SK-N-SH (cell line): ENCODE data around the gene NEUROD1. TPM values are rescaled to one million over a fixed set of nuclear protein-coding genes. Genes with fewer than 3 reads are reported as not detected.

ENCODE experiments used
- CTCF ChIA-PET: fragments of 300-600, 350-600 bp; formaldehyde crosslinking; extraction: SDS; loops from one replicate; lab custom pipeline; 2021; lab: Yijun Ruan, JAX
- POLR2A ChIA-PET: fragments of 350-600 bp; sonication (Branson Sonifier 250); formaldehyde crosslinking; extraction: SDS; loops from one replicate; lab custom pipeline; 2020; ENCODE audit warnings: antibody characterized with exemption, inconsistent platforms; lab: Yijun Ruan, JAX
- DNase-seq: peaks from one replicate; pipeline ENCODE4 v3.0.0; 2012
- H2AFZ ChIP-seq: fragments of 200-600 bp; sonication (generic); 2 replicates; pipeline ENCODE4 v1.8.1; 2016; ENCODE audit warnings: antibody characterized with exemption, mild to moderate bottlenecking, low read depth
- H3F3A ChIP-seq: fragments of 200-600 bp; sonication (generic); replicated peaks from 2 replicates; pipeline ENCODE3; 2016; ENCODE audit warnings: antibody characterized with exemption, mild to moderate bottlenecking; ENCODE audit not compliant: insufficient read depth
- H3K27ac ChIP-seq, 2 experiments: fragments of 200-500 bp in 1 of 2; fragments of 200-600 bp in 1 of 2; sonication (Bioruptor generic) in 1 of 2; sonication (generic), shearing (Covaris generic) in 1 of 2; 2 replicates each; pipeline versions ENCODE4 v1.5.1 to v1.6.1; 2014 to 2016; ENCODE audit warnings: low read depth in 2 of 2, inconsistent platforms in 1 of 2, low read length in 1 of 2, mild to moderate bottlenecking in 1 of 2, mixed read lengths in 1 of 2
- H3K27me3 ChIP-seq: fragments of 200-600 bp; sonication (generic), shearing (Covaris generic); 2 replicates; pipeline ENCODE4 v1.6.1; 2016; ENCODE audit warnings: mixed run types; ENCODE audit not compliant: insufficient read depth
- H3K36me3 ChIP-seq, 2 experiments: fragments of 200-500 bp in 1 of 2; fragments of 200-600 bp in 1 of 2; sonication (Bioruptor generic) in 1 of 2; sonication (generic) in 1 of 2; replicated peaks in 1 of 2; 2 replicates each; pipeline versions ENCODE3 to v1.5.1; 2014 to 2016; ENCODE audit warnings: low read length in 1 of 2, mild to moderate bottlenecking in 1 of 2; ENCODE audit not compliant: insufficient read depth in 2 of 2, control insufficient read depth in 1 of 2
- H3K4me1 ChIP-seq, 2 experiments: fragments of 200-500 bp in 1 of 2; fragments of 200-600 bp in 1 of 2; sonication (Bioruptor generic) in 1 of 2; sonication (generic), shearing (Covaris generic) in 1 of 2; 2 replicates each; pipeline versions ENCODE4 v1.5.1 to v1.6.1; 2014 to 2016; ENCODE audit warnings: low read depth in 1 of 2, low read length in 1 of 2, mixed run types in 1 of 2; ENCODE audit not compliant: insufficient read depth in 2 of 2, control insufficient read depth in 1 of 2
- H3K4me2 ChIP-seq: fragments of 200-600 bp; sonication (generic), shearing (Covaris generic); 2 replicates; pipeline ENCODE4 v1.6.1; 2017; ENCODE audit warnings: mixed run types
- H3K4me3 ChIP-seq, 2 experiments: fragments of 200-500 bp in 1 of 2; fragments of 200-600 bp in 1 of 2; sonication (Bioruptor generic) in 1 of 2; sonication (generic), shearing (Covaris generic) in 1 of 2; 2 replicates each; pipeline versions ENCODE4 v1.5.1 to v1.8.1; 2014 to 2016; ENCODE audit warnings: low read depth in 2 of 2, inconsistent platforms in 1 of 2, low read length in 1 of 2, mild to moderate bottlenecking in 1 of 2, mixed read lengths in 1 of 2, moderate library complexity in 1 of 2
- H3K79me2 ChIP-seq: fragments of 200-600 bp; sonication (generic); 2 replicates; pipeline ENCODE4 v1.8.1; 2017; ENCODE audit warnings: mild to moderate bottlenecking; ENCODE audit not compliant: insufficient read depth
- H3K9ac ChIP-seq: fragments of 200-600 bp; sonication (generic); 2 replicates; pipeline ENCODE4 v1.6.1; 2017; ENCODE audit warnings: mixed run types
- H3K9me2 ChIP-seq: fragments of 200-600 bp; sonication (generic); 2 replicates; pipeline ENCODE4 v1.6.1; 2017; ENCODE audit warnings: mixed run types
- H3K9me3 ChIP-seq: fragments of 200-600 bp; sonication (generic); 2 replicates; pipeline ENCODE4 v1.6.1; 2017; ENCODE audit warnings: mixed run types, mild to moderate bottlenecking, moderate library complexity
- H4K20me1 ChIP-seq: fragments of 200-600 bp; sonication (generic); 2 replicates; pipeline ENCODE4 v1.6.1; 2017; ENCODE audit warnings: mild to moderate bottlenecking, mixed run types; ENCODE audit not compliant: insufficient read depth
- FOSL2 ChIP-seq: IDR thresholded peaks from 2 replicates; pipeline ENCODE4 v1.4.0; 2012; ENCODE audit warnings: low read depth, mild to moderate bottlenecking, moderate library complexity, borderline replicate concordance
- FOXJ3 ChIP-seq: sonication (generic); formaldehyde crosslinking; IDR thresholded peaks from 2 replicates; pipeline ENCODE4 v1.5.1; 2020; ENCODE audit warnings: mild to moderate bottlenecking, missing genetic modification reagents
- FOXM1 ChIP-seq: IDR thresholded peaks from 2 replicates; pipeline ENCODE4 v1.4.0; 2012; ENCODE audit warnings: low read depth, mild to moderate bottlenecking
- JUND ChIP-seq: IDR thresholded peaks from 2 replicates; pipeline ENCODE4 v1.4.0; 2012
- MEF2A ChIP-seq: IDR thresholded peaks from 2 replicates; pipeline ENCODE4 v1.4.0; 2012; ENCODE audit warnings: low read depth, borderline replicate concordance
- MXI1 ChIP-seq: IDR thresholded peaks from 2 replicates; pipeline ENCODE4 v1.6.1; 2012; ENCODE audit warnings: mild to moderate bottlenecking, low read depth, low read length, improper control_type of control experiment
- NFIC ChIP-seq: IDR thresholded peaks from 2 replicates; pipeline ENCODE4 v1.4.0; 2012; ENCODE audit warnings: borderline replicate concordance
- NRF1 ChIP-seq: IDR thresholded peaks from 2 replicates; pipeline ENCODE4 v1.6.1; 2012; ENCODE audit warnings: low read depth, mild to moderate bottlenecking, low read length
- POLR2AphosphoS5 ChIP-seq: IDR thresholded peaks from 2 replicates; pipeline ENCODE4 v1.6.1; 2012; ENCODE audit warnings: low read depth, low read length
- RAD21 ChIP-seq: IDR thresholded peaks from 2 replicates; pipeline ENCODE4 v1.6.1; 2012; ENCODE audit warnings: mild to moderate bottlenecking, low read length
- RFX5 ChIP-seq: IDR thresholded peaks from 2 replicates; pipeline ENCODE4 v1.6.1; 2012; ENCODE audit warnings: mild to moderate bottlenecking, improper control_type of control experiment, low read length
- RXRA ChIP-seq: IDR thresholded peaks from 2 replicates; pipeline ENCODE4 v1.4.0; 2012; ENCODE audit warnings: low read depth, mild to moderate bottlenecking, borderline replicate concordance
- SMC3 ChIP-seq: IDR thresholded peaks from 2 replicates; pipeline ENCODE4 v1.6.1; 2012; ENCODE audit warnings: low read depth, low read length, improper control_type of control experiment
- TAF1 ChIP-seq: IDR thresholded peaks from 2 replicates; pipeline ENCODE4 v1.6.1; 2012; ENCODE audit warnings: low read depth, mild to moderate bottlenecking, low read length, moderate library complexity, borderline replicate concordance
- USF2 ChIP-seq: fragments of 150-350 bp; IDR thresholded peaks from 2 replicates; pipeline ENCODE4 v1.6.1; 2017; ENCODE audit warnings: antibody characterized with exemption, low read length, low read depth, borderline replicate concordance
- YY1 ChIP-seq: IDR thresholded peaks from 2 replicates; pipeline ENCODE4 v1.4.0; 2012; ENCODE audit warnings: low read depth, mild to moderate bottlenecking
- ZBTB33 ChIP-seq: IDR thresholded peaks from 2 replicates; pipeline ENCODE4 v1.4.0; 2012; ENCODE audit warnings: low read depth, borderline replicate concordance
- WGBS: methylation state at CpG from one replicate; pipeline ENCODE4 v1.1.6; 2017; ENCODE audit warnings: low lambda C conversion rate; 5-methylcytosine and 5-hydroxymethylcytosine counted together
- polyA plus RNA-seq, 3 experiments: library from polyadenylated mRNA; depleted of rRNA; stranded (reverse); fragments of >200 nt; gene quantifications; 2 replicates each; pipeline ENCODE4 v1.2.3, GENCODE V29; 2012

The NEUROD1 gene
- polyA plus RNA-seq, 1 of the 3 experiments (the other 2 are of a cell fraction) = 0.02 TPM

DNA sequence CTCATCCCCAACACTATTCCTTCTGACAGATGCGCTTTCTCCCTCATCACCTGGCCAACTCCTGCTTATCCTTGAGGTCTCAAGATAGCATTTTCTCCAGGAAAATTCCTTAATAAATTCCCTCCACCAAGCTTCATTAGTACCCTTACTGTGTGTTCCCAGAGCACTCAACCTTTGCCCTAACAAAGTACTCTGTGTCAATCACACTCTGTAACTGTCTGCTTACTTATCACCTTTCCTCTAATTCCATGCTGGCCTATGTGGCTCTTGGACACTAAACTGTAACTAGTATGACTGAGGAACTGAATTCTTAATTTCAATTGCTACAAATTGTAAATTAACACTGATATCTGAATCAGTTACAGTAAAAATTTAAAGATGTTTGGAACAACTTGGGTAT is 17.9 kb upstream of the NEUROD1 start:
- Histone ChIP-seq H4K20me1 (no peaks in the 10 kb centered on the region), H3K4me1 (no peaks in the 10 kb centered on the region), H3K27ac (no peak overlapping the region), H3K4me3 (no peak overlapping the region), H3K4me2 (no peak overlapping the region), H3K36me3 (no peaks in the 10 kb centered on the region), H3K9me3 (no peaks in the 10 kb centered on the region), H3K9ac (no peak overlapping the region), H3K9me2 (no peaks in the 10 kb centered on the region), H3K27me3 (no peaks in the 10 kb centered on the region)
- POLR2A ChIA-PET = no interaction called here
- DNase-seq = no peak
- 96% methylated on average over 1 of the region's 1 CpG for WGBS
- TF ChIP-seq ZBTB33 = no peak
- no peak for TF ChIP-seq RFX5
- no peak for TF ChIP-seq MXI1
- no peak for TF ChIP-seq NRF1
- no peak for TF ChIP-seq JUND
- TF ChIP-seq SMC3 = no peak
- TF ChIP-seq YY1 = no peak
- no peak for TF ChIP-seq NFIC
- TF ChIP-seq FOXJ3 (CRISPR knock-in tag) = no peak
- TF ChIP-seq POLR2AphosphoS5 = no peak
- TF ChIP-seq USF2 = no peak
- TF ChIP-seq RAD21 = no peak
- TF ChIP-seq FOSL2 = no peak
- TF ChIP-seq FOXM1 = no peak
- no peak for TF ChIP-seq TAF1
- no peak for TF ChIP-seq MEF2A
- no peak for TF ChIP-seq RXRA
- TF ChIP-seq, all 33 proteins: peak for 0
- H3F3A ChIP-seq = no peaks in the 10 kb centered on the region
- no peaks in the 10 kb centered on the region for H3K79me2 ChIP-seq
- H2AFZ ChIP-seq = no peak overlapping the region
- CTCF ChIA-PET = interaction anchor here (1.0 to 1.4 kb wide), 2 partner anchors 17 to 125 kb away, joined by 3 read pairs; no protein-coding TSS in a partner anchor

DNA sequence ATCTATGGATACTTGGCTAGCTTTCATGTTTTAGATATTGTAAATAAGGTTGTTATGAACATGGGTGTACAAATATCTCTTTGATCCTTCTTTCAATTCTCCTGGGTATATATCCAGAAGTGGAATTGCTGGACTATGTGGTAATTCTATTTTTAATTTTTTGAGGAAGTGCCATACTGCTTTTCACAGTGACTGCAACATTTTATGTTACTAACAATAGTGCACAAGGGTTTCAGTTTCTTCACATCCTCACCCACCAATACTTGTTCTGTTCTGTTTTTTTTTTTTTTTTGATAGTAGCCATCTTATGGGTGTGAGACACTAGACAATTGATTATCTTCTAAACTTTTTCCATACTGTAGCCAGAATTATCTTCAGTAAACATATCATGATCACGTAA is 17.3 kb upstream of the NEUROD1 start:
- Histone ChIP-seq H3K4me3 (no peak overlapping the region), H3K9me2 (no peaks in the 10 kb centered on the region), H3K36me3 (no peaks in the 10 kb centered on the region), H2AFZ (no peak overlapping the region; the same call in 1 of the 2 replicates), H3K9ac (no peak overlapping the region), H3K27ac (no peak overlapping the region), H4K20me1 (no peaks in the 10 kb centered on the region), H3K9me3 (no peaks in the 10 kb centered on the region), H3F3A (no peaks in the 10 kb centered on the region), H3K27me3 (no peaks in the 10 kb centered on the region), H3K4me1 (no peaks in the 10 kb centered on the region), H3K79me2 (no peaks in the 10 kb centered on the region), H3K4me2 (no peak overlapping the region)
- CTCF ChIA-PET = interaction anchor here (1.0 to 1.5 kb wide), 4 partner anchors 17 to 128 kb away, joined by 3 to 5 read pairs (median 3); no protein-coding TSS in a partner anchor
- no peak for DNase-seq
- no peak for TF ChIP-seq TAF1
- WGBS = 69% methylated on average over 1 of the region's 1 CpG
- POLR2A ChIA-PET = no interaction called here
